ENCODE measurements around the gene MOSMO. TPM values are rescaled to one million over a fixed set of nuclear protein-coding genes. Genes with fewer than 3 reads are reported as not detected.

The MOSMO gene
- 10 to 100 TPM in 1 of 3 donors, 1 to 10 TPM in 2; 4.7 to 10.0 (median 9.9) TPM for polyA plus RNA-seq

GRCh38 chr16:22007509-22008214, at the start of gene MOSMO:
Gene MOSMO (plus strand): TSS chr16:22008111. CDS start chr16:22008302, 191 bp downstream.
- 0 to 1% (median 0%) methylated on average over 35 to 78 of the region's 78 CpGs for WGBS, 3 donors

GRCh38 chr16:21959050-21959449, 48.9 kb upstream of the MOSMO start:
- 68 to 85% (median 71%) methylated on average over 3 of the region's 3 CpGs for WGBS, 3 donors

More at GRCh38 chr16:22007509-22008214, at the start of gene MOSMO:
- H3K27ac ChIP-seq (ENCODE audit: low read depth, low read length), result no peak within 1 kb of the TSS

DNA sequence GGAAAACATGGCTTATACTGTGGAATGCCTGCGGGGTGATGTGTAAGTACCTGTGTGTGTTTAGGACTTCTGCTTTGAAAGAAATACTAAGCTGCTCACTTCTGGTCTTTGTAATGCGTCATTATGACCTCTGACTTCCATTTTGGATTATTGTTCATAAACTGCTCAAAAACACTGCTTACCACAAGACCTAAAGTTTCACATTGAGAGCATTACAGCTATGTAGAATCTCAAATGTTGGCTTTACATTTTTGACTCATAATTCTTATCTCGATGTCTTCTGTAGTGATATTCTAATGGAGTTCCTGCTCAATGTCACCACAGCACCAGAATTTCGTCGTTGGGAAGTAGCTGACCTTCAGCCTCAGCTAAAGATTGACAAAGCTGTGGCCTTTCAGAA, 45.4 kb upstream of the MOSMO start:
- H3K27ac ChIP-seq (ENCODE audit: low read depth, low read length), result no peak overlapping the region
- WGBS, 3 donors, result 85 to 94% (median 89%) methylated on average over 5 of the region's 5 CpGs

More at GRCh38 chr16:21959050-21959449, 48.9 kb upstream of the MOSMO start:
- no peak overlapping the region for H3K27ac ChIP-seq (ENCODE audit: low read depth, low read length)

DNA sequence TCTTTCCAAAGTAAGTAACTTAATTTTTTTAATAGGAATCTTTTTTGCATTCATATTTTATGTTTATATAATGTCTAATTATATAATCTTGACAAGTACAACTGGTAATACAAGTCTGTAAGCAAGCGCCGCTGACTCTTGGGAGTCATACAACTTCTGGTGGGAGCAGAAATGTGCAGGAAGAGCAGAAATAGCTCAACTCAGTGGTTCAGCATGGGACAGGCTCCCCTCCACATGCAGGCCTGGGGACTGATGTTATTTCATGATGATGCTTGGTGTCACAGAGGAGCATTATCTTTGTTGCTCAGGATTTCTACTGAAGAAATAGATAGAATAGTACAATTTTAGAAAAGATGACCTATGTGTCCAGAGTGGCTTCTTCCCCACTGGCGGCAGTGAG, 44.0 kb upstream of the MOSMO start:
- no peak overlapping the region for H3K27ac ChIP-seq (ENCODE audit: low read depth, low read length)
- 81 to 89% (median 86%) methylated on average over 3 of the region's 3 CpGs for WGBS, 3 donors

DNA sequence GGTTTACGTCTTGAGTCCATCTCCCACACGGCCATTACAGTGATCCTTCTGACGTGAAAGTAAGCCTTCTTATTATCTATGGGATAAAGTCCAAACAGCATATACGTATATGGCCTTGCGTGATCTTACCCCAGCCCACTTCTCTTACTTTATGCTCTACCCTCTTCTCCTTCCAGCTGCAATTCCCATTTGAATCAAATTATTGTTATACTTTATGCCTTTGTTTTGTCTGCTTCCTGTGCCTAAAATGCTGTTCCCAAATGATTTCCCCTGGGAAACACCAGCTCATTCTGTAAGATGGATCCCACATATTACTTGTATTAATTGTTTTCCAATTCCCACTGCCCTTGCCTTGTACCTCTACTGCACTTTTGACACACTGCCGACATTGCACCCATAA, 43.6 kb upstream of the MOSMO start:
- WGBS, 3 donors, result 77 to 87% (median 83%) methylated on average over 6 of the region's 6 CpGs
- H3K27ac ChIP-seq (ENCODE audit: low read depth, low read length), result no peak overlapping the region

DNA sequence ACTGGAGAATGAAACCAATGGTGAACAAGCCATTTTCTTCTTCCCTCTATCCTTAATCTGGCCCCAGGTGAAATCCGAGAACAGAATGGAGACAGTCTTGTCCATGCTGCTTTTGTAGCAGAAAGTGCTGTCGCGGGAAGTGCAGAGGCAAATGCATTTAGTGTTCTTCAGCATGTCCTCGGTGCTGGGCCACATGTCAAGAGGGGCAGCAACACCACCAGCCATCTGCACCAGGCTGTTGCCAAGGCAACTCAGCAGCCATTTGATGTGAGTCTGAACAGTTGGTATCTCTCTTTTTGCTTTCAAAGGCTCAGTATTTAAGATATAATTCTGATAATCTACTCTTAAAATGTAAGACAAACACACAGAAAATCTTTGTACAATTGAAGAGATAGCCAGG, 36.1 kb upstream of the MOSMO start:
- H3K27ac ChIP-seq (ENCODE audit: low read depth, low read length), result no peak overlapping the region
- WGBS, 3 donors, result 91 to 94% (median 92%) methylated on average over 4 of the region's 4 CpGs

GRCh38 chr16:21973945-21974344, 34.0 kb upstream of the MOSMO start:
- 92 to 99% (median 98%) methylated on average over 2 of the region's 2 CpGs for WGBS, 3 donors
- no peak overlapping the region for H3K27ac ChIP-seq (ENCODE audit: low read depth, low read length)

GRCh38 chr16:21980032-21980431, 27.9 kb upstream of the MOSMO start:
- H3K27ac ChIP-seq (ENCODE audit: low read depth, low read length), result no peak overlapping the region
- 80 to 90% (median 86%) methylated on average over 4 of the region's 4 CpGs for WGBS, 3 donors

GRCh38 chr16:21982108-21982507, 25.8 kb upstream of the MOSMO start:
- 93 to 95% (median 95%) methylated on average over 5 of the region's 5 CpGs for WGBS, 3 donors
- H3K27ac ChIP-seq (ENCODE audit: low read depth, low read length), result no peak overlapping the region

DNA sequence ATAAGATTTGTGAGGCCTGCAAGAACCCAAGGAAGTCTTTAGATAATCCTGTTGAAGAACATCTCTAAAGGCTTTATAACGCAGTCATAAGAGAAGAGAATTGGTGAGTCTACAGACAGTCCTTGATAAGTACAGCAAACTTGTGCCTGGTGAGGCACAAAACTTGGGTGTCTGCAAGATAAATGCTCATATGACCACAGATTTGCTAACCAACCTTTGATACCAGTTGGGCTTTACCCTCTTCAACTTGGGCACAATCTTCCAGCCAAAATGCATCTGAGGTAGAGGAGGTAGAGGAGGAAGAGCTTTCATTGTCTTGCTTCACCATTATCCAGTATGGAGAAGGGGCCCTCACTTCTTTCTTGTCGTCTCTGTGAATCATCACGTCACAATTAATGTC, 23.8 kb upstream of the MOSMO start:
- H3K27ac ChIP-seq (ENCODE audit: low read depth, low read length), result no peak overlapping the region
- WGBS, 3 donors, result 83 to 96% (median 93%) methylated on average over 3 of the region's 3 CpGs

- H3K27ac ChIP-seq (ENCODE audit: low read depth, low read length), result no peak overlapping the region
Measured at GRCh38 chr16:21985524-21985923, 22.4 kb upstream of the MOSMO start.

DNA sequence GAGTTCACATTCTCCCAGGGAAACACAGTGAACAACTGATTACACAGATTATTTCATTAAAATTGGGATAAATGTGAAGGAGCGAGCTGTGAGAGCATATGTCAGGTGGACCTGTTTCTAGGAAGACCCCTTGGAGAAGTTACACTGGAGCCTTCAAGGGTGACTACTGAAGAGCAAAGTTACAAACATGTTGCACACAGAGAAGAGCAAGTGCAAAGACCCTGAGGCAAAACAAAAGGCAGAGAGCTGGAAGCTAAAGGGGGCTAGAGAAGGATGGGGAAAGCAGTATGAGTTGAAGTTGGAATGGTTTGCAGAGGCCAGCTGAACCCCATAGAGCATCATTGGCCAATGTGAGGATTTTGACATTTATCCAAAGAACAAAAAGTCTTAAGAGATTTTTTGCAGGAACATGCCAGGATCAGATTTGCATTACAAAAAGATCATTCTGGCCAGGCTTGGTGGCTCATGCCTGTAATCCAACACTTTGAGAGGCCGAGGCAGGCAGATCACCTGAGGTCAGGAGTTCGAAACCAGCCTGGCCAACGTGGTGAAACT, 21.1 kb upstream of the MOSMO start:
- H3K27ac ChIP-seq (ENCODE audit: low read depth, low read length), result no peak overlapping the region
- WGBS, 3 donors, result 86 to 93% (median 88%) methylated on average over 4 of the region's 4 CpGs

- no peak overlapping the region for H3K27ac ChIP-seq (ENCODE audit: low read depth, low read length)
- 60 to 85% (median 65%) methylated on average over 2 of the region's 2 CpGs for WGBS, 3 donors
Measured at GRCh38 chr16:21987498-21987897, 20.4 kb upstream of the MOSMO start.

- no peak overlapping the region for H3K27ac ChIP-seq (ENCODE audit: low read depth, low read length)
- 51 to 74% (median 67%) methylated on average over 5 of the region's 5 CpGs for WGBS, 3 donors
Measured at GRCh38 chr16:21989133-21989532, 18.8 kb upstream of the MOSMO start.

DNA sequence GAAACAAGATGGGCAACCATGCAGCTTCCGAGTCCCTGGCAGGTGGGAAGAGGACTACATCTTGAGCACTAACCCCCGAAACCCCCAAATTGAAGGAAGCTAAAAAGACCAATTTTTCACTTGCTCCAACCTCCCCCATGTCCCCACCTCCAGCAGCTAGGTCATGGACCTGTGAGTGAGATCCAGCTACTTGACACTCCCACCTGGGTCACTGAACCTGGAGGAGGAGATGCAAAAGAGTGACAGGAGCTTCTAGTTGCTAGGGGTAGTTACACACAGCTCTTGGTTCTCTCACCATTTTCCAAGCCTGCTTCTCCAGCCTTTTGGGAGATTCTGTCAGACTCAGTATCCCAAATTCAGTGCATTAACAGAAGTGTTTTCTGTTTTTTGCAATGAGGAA, 18.2 kb upstream of the MOSMO start:
- WGBS, 3 donors, result 92 to 97% (median 97%) methylated on average over 2 of the region's 2 CpGs
- H3K27ac ChIP-seq (ENCODE audit: low read depth, low read length), result no peak overlapping the region

DNA sequence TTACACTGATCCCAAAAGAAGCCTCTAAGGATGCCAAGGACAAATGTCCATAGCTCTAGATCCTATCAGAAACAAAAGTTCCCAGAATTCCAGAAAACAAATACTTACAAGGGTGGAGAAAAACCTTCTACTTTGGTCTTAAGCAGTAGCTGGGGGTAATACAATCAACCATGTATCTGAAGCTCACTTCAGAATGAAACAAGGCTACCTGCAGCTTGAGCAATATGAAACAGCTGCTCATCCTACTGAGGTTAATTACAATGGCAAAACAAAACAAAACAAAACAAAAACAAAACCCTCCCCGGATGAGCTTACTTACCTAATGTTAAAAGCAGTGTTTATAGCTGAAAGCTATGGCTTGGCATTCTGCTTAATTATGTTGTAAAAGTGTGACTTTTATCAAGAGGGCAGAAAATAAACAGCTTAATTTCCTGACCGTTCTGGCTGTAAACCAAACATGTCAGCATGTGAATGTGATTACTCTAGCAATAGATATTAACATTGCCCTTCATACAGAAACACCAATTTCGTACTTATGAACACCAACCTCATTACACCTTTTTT, 17.4 kb upstream of the MOSMO start:
- WGBS, 3 donors, result 22 to 61% (median 46%) methylated on average over 3 of the region's 3 CpGs
- H3K27ac ChIP-seq (ENCODE audit: low read depth, low read length), result no peak overlapping the region

DNA sequence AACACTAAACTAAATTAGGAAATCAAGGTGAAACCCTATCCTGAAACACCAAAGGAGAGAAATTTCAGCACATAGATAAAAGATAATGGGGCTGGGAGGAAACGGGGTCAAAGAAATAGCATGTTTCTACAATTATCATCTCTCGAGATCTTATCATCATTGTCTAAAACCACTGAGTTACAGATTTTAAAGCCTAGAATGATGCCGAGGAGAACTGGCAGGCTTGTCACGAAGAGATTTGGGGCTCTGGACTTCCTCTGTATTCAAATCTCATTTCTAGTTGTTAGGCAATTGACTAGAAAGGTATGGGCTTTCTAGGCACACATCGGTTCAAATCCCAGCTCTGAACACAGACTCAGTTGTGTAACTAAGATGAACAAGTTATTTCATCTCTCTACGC, 16.3 kb upstream of the MOSMO start:
- WGBS, 3 donors, result 60 to 84% (median 66%) methylated on average over 6 of the region's 6 CpGs
- H3K27ac ChIP-seq (ENCODE audit: low read depth, low read length), result no peak overlapping the region

GRCh38 chr16:21994856-21995465, 12.9 kb upstream of the MOSMO start:
- no peak overlapping the region for H3K27ac ChIP-seq (ENCODE audit: low read depth, low read length)
- 83 to 87% (median 86%) methylated on average over 13 of the region's 13 CpGs for WGBS, 3 donors

DNA sequence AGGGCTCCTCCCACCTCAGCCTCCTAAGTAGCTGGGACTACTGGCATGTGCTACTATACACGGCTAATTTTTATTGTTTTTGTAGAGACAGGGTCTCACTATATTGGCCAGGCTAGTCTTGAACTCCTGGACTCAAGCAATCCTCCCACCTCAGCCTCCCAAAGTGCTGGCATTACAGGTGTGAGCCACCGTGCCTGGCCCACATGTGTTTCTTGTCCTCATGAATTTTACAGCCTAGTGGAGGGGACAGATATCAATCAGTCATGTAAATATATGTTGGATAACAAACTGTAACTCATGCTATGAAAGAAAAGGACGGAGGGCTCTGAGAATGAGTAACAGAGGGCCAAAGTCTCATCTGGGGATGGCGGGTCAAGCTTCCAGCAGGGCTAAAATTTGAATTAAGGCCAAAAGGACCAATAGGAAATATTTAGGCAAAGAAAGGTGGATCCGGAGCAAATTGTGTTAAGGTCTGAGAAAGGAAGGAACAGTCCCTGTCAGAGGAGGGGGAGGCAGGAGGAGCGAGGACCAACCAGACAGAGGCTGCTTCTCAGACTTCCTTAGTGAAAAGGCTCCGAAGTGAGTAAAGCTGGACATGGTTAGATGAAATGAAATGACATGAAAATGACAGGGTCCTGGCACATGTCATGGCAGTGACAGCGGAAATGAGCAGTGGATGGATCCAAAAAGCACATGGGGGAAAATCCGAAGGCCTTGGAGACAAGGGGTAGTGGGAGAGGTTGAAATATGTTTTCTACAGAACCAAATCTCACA, 10.8 kb upstream of the MOSMO start:
- no peak overlapping the region for H3K27ac ChIP-seq (ENCODE audit: low read depth, low read length)
- 72 to 82% (median 80%) methylated on average over 9 of the region's 9 CpGs for whole genome bisulfite sequencing, 3 donors

Data from adipose tissue (tissue), 3 donors.